Purkinje cell (primary cell): ENCODE measurements around the gene GRK6. TPM values are rescaled to one million over a fixed set of nuclear protein-coding genes. Genes with fewer than 3 reads are reported as not detected.

ENCODE experiments used
- polyA plus RNA-seq: library from polyadenylated mRNA; unstranded; fragments of >200 nt; fragmentation: Nextera tagmentation; gene quantifications from 2 replicates; pipeline ENCODE4 v1.2.1, GENCODE V29; 2014

The GRK6 gene
- 1.3 and 5.0 TPM in 2 replicates for polyA plus RNA-seq

DNA sequence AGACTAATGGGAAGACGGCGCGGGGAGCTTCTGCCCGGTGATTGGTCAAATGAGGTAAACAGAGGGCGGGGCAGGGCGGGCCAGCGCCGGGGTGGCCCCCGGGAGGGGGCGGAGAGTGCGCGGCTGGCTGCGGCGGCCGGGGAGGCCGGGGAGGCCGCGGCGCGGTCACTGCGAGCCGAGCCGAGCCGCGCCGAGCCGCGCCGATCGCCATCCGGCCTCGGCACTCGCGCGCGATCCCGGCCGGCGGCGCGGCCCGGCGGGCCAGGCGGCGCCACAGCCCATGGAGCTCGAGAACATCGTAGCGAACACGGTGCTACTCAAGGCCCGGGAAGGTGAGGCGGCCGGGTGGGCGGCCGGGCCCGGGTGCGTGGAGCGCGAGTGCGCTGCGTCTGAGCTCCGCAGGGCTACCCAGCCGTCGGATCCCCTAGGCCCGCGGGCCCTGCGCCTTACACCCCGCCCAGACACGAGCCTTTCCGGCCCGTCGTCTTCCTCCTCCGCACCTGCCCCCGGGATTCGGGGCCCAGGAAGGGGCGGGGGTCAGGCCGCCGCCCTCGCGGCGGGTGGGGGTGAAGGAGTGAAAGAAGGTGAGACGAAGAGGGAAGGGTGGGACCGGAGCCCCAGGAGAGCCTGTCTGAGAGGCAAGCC lies at the start of gene GRK6:
Gene GRK6 (plus strand): TSS at position 111 of the 645 bp plus-strand sequence. CDS start 170 bp downstream, at position 281.

DNA sequence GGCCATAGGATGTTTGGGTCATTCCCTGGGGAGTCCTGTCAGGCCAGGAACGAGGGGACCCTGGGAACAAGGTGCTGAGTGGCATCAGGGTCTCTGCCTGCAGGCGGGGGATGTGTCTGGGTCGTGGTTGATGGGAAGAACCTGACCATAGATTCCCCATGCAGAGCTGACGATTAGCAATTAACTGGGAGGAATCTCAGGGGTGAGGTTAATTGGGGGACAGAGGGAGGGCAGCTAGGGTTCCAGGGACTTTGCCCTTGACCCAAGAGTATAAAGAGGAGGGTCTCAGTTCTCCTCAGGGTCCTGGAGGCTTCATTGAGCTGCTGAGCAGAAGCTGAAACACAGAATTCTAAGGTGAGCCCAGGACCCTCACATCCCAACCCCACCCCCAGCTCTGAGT lies 42.3 kb upstream of the GRK6 start, which contains the start of gene SLC34A1:
Gene SLC34A1 (plus strand): TSS at position 301 of the 400 bp plus-strand sequence. CDS start 1,308 bp downstream, outside the sequence.

GRCh38 chr5:177399997-177400868 lies 26.2 kb upstream of the GRK6 start, which contains the start of gene PFN3:
TSS of gene PFN3 (minus strand) at chr5:177400661. CDS start at chr5:177400576, 85 bp downstream.

GRCh38 chr5:177409043-177409801 lies 17.3 kb upstream of the GRK6 start, which contains the start of gene F12:
TSS of gene F12 (minus strand) at chr5:177409564. CDS start at chr5:177409527, 37 bp downstream.

GRCh38 chr5:177446200-177447065 lies 20.0 kb downstream of the GRK6 start, which contains the start of gene PRR7:
TSS of gene PRR7 (plus strand) at chr5:177446814. CDS start at chr5:177455068, 8,254 bp downstream.

DNA sequence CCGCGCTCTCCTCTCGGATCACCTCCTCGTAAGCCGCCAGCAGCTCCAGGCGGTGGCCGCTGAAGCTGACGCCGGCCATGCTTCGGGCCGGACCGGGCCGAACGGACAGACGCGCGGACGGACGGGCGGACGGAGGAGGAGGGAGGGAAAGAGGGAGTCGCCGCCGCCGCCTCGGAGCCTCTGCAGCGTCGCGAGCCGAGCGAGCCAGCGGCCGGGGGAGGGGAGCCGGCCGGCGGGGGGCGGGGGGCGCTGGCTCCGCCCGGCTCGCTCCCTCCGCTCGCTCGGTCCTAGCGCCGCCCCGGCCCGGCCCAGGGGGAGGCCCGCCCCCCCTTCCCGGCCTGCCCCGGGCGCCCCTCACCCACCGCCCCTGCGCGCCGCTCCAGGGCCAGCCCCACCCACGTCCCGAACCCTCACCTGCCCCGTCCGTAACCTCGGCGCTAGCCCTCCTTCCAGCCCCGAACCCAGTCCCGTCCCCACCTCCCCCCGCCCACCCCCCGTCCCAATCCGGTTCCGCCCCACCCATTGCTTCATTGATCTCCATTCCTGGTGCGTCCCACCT lies 47.0 kb downstream of the GRK6 start, which contains the start of gene DBN1:
Gene DBN1 (minus strand): TSS at position 192 of the 559 bp plus-strand sequence. CDS start 113 bp downstream, at position 79.

Other genes starting within 250 kb of the GRK6 start
- 14.6 and 21.9 TPM in 2 replicates for gene RAB24, start 123.0 kb upstream of the GRK6 start, polyA plus RNA-seq
- gene PRELID1, start 122.9 kb upstream of the GRK6 start, polyA plus RNA-seq: 44.8 and 48.3 TPM in 2 replicates
- gene MXD3, start 114.8 kb upstream of the GRK6 start, polyA plus RNA-seq: not detected in 2 replicates
- 8.0 and 18.3 TPM in 2 replicates for gene LMAN2, start 75.0 kb upstream of the GRK6 start, polyA plus RNA-seq
- gene RGS14, start 68.8 kb upstream of the GRK6 start, polyA plus RNA-seq: 0.63 and 2.1 TPM in 2 replicates
- gene SLC34A1, start 42.2 kb upstream of the GRK6 start, polyA plus RNA-seq: not detected in 2 replicates
- not detected in 2 replicates for gene PFN3, start 26.0 kb upstream of the GRK6 start, polyA plus RNA-seq
- gene F12, start 17.1 kb upstream of the GRK6 start, polyA plus RNA-seq: 1.3 and 2.0 TPM in 2 replicates
- not detected in 2 replicates for gene PRR7, start 20.1 kb downstream of the GRK6 start, polyA plus RNA-seq
- gene DBN1, start 47.0 kb downstream of the GRK6 start, polyA plus RNA-seq: 2.5 and 5.6 TPM in 2 replicates
- 0.52 TPM in 1 of 2 replicates, not detected in the other for gene PDLIM7, start 70.9 kb downstream of the GRK6 start, polyA plus RNA-seq
- 0.44 and 0.84 TPM in 2 replicates for gene DOK3, start 83.2 kb downstream of the GRK6 start, polyA plus RNA-seq
- 31.1 and 33.8 TPM in 2 replicates for gene DDX41, start 90.3 kb downstream of the GRK6 start, polyA plus RNA-seq
- gene FAM193B, start 127.9 kb downstream of the GRK6 start, polyA plus RNA-seq: 9.3 and 14.3 TPM in 2 replicates
- gene TMED9, start 165.5 kb downstream of the GRK6 start, polyA plus RNA-seq: 12.0 and 13.3 TPM in 2 replicates
- 5.8 and 10.8 TPM in 2 replicates for gene B4GALT7, start 173.5 kb downstream of the GRK6 start, polyA plus RNA-seq